ENCODE results near the gene HNF4A. TPM values are rescaled to one million over a fixed set of nuclear protein-coding genes. Genes with fewer than 3 reads are reported as not detected.

The HNF4A gene
- total and polyA plus RNA-seq, 2 of the 13 experiments (the other 11 are each of a cell fraction or from before 2014, with no cell fraction given), result 80.9 to 169 TPM

DNA sequence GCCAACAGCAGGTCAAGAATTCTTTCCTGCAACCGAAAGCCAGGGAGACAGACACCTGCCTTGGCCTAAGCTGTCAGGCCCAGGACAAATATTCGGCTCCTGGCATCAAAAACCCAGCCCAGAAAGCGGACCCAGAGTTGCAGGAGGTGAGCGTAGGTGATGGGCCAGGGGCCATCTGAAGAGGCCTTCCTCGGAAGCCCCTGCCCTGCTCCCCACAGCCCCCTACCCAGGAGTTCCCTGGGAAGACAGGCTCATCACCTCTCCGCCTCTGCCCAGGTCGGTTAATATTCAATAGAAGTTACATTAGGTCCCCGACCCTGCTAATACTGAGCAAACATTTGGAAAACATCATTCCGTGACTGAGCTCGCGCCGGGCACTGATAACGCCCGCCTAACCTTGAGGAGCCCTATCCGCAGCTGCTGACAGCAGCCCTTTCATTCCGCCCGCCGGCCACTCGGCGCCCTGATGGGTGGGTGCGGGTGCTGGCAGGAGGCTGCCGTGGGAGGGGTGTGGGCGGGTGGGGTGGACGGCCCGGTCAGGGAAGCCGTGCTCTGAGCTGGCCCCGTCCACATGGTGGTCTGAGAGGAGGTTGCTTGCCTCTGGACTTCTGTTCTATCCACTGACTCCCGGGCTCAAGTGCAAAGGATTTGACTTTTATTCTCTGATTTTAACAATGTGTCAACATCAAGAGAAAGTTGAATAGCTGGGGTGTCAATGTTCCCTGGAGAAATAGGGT, 55.7 kb downstream of the HNF4A start (continued):
- TF ChIP-seq, protein P1, sequence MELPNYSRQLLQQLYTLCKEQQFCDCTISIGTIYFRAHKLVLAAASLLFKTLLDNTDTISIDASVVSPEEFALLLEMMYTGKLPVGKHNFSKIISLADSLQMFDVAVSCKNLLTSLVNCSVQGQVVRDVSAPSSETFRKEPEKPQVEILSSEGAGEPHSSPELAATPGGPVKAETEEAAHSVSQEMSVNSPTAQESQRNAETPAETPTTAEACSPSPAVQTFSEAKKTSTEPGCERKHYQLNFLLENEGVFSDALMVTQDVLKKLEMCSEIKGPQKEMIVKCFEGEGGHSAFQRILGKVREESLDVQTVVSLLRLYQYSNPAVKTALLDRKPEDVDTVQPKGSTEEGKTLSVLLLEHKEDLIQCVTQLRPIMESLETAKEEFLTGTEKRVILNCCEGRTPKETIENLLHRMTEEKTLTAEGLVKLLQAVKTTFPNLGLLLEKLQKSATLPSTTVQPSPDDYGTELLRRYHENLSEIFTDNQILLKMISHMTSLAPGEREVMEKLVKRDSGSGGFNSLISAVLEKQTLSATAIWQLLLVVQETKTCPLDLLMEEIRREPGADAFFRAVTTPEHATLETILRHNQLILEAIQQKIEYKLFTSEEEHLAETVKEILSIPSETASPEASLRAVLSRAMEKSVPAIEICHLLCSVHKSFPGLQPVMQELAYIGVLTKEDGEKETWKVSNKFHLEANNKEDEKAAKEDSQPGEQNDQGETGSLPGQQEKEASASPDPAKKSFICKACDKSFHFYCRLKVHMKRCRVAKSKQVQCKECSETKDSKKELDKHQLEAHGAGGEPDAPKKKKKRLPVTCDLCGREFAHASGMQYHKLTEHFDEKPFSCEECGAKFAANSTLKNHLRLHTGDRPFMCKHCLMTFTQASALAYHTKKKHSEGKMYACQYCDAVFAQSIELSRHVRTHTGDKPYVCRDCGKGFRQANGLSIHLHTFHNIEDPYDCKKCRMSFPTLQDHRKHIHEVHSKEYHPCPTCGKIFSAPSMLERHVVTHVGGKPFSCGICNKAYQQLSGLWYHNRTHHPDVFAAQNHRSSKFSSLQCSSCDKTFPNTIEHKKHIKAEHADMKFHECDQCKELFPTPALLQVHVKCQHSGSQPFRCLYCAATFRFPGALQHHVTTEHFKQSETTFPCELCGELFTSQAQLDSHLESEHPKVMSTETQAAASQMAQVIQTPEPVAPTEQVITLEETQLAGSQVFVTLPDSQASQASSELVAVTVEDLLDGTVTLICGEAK (IDR thresholded peaks at IDR 0.05), result no peak
- TF ChIP-seq, protein P1 (CRISPR knock-in tag; IDR thresholded peaks at IDR 0.05), result peak; percentile 70
- TF ChIP-seq, protein P2, sequence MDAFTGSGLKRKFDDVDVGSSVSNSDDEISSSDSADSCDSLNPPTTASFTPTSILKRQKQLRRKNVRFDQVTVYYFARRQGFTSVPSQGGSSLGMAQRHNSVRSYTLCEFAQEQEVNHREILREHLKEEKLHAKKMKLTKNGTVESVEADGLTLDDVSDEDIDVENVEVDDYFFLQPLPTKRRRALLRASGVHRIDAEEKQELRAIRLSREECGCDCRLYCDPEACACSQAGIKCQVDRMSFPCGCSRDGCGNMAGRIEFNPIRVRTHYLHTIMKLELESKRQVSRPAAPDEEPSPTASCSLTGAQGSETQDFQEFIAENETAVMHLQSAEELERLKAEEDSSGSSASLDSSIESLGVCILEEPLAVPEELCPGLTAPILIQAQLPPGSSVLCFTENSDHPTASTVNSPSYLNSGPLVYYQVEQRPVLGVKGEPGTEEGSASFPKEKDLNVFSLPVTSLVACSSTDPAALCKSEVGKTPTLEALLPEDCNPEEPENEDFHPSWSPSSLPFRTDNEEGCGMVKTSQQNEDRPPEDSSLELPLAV (CRISPR knock-in tag; conservative IDR thresholded peaks at IDR 0.05; ENCODE audit: low read depth), result no peak
- TF ChIP-seq ZNF782 (CRISPR knock-in tag; IDR thresholded peaks at IDR 0.05; ENCODE audit: borderline replicate concordance) (no peak), ZNF367 (CRISPR knock-in tag; IDR thresholded peaks at IDR 0.05; ENCODE audit: borderline replicate concordance) (no peak), SNAI1 (CRISPR knock-in tag; IDR thresholded peaks at IDR 0.05; ENCODE audit: borderline replicate concordance) (no peak), NR2F2 (IDR thresholded peaks at IDR 0.05; ENCODE audit: borderline replicate concordance, low read depth) (peak; percentile 97), FOXC1 (CRISPR knock-in tag; IDR thresholded peaks at IDR 0.05; ENCODE audit: borderline replicate concordance) (peak; percentile 85; the same call in 1 of the 2 replicates), ERF (CRISPR knock-in tag; IDR thresholded peaks at IDR 0.05) (peak; percentile 96), ZNF431 (CRISPR knock-in tag; IDR thresholded peaks at IDR 0.05; ENCODE audit: borderline replicate concordance, low read depth) (no peak), SOX5 (CRISPR knock-in tag; IDR thresholded peaks at IDR 0.05; ENCODE audit: borderline replicate concordance) (peak; percentile 92), ZNF761 (CRISPR knock-in tag; conservative IDR thresholded peaks at IDR 0.05) (peak; percentile 20; the same call in 1 of the 2 replicates), MBD4 (IDR thresholded peaks at IDR 0.05; ENCODE audit: borderline replicate concordance, low read length) (no peak), SAP130 (CRISPR knock-in tag; IDR thresholded peaks at IDR 0.05; ENCODE audit: low read depth) (peak; percentile 95), SUZ12 (IDR thresholded peaks at IDR 0.05; ENCODE audit: low read depth, low read length) (no peak)
- TF ChIP-seq, protein P3, sequence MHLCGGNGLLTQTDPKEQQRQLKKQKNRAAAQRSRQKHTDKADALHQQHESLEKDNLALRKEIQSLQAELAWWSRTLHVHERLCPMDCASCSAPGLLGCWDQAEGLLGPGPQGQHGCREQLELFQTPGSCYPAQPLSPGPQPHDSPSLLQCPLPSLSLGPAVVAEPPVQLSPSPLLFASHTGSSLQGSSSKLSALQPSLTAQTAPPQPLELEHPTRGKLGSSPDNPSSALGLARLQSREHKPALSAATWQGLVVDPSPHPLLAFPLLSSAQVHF (CRISPR knock-in tag; IDR thresholded peaks at IDR 0.05), result no peak
- TF ChIP-seq, protein P4, sequence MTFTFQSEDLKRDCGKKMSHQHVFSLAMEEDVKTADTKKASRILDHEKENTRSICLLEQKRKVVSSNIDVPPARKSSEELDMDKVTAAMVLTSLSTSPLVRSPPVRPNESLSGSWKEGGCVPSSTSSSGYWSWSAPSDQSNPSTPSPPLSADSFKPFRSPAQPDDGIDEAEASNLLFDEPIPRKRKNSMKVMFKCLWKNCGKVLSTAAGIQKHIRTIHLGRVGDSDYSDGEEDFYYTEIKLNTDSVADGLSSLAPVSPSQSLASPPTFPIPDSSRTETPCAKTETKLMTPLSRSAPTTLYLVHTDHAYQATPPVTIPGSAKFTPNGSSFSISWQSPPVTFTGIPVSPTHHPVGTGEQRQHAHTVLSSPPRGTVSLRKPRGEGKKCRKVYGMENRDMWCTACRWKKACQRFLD (CRISPR knock-in tag; IDR thresholded peaks at IDR 0.05; ENCODE audit: borderline replicate concordance), result no peak; the same call in 1 of the 2 replicates
